GM21528 (cell line): ENCODE measurements around the gene DOK7.
"Not testable (repeated sequence)": the region's sequence is repeated elsewhere in the genome, so short reads cannot be mapped to it uniquely, and the experiment has no call there.

Experiments
- ATAC-seq: cut with Tn5 transposase; IDR thresholded peaks from one replicate; pipeline ENCODE4 v1.9.1; 2021; ENCODE audit warnings: mild to moderate bottlenecking, moderate library complexity; ENCODE audit not compliant: unreplicated experiment, low FRiP score

The DOK7 gene

DNA sequence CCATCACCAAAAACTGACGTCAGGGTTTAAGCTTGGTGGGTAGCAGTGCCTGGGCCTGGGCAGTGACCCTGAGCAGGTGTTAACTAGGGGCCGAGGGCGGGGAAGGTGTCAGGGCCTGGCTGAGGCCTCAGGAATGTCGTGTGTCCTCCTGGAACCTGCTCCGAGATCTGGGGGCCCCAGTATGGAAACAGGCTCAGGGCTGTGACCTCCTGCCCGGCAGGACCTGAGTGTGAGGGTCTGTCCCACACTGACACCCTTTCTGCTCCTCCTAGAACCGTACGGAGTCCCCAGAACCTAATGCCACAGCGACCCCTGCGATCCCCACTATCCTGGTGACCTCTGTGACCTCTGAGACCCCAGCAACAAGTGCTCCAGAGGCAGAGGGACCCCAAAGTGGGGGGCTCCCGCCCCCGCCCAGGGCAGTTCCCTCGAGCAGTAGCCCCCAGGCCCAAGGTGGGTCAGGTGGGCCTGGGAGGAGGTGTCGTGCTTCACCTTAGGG is 20.6 kb upstream of the DOK7 start:
- no peak for ATAC-seq

DNA sequence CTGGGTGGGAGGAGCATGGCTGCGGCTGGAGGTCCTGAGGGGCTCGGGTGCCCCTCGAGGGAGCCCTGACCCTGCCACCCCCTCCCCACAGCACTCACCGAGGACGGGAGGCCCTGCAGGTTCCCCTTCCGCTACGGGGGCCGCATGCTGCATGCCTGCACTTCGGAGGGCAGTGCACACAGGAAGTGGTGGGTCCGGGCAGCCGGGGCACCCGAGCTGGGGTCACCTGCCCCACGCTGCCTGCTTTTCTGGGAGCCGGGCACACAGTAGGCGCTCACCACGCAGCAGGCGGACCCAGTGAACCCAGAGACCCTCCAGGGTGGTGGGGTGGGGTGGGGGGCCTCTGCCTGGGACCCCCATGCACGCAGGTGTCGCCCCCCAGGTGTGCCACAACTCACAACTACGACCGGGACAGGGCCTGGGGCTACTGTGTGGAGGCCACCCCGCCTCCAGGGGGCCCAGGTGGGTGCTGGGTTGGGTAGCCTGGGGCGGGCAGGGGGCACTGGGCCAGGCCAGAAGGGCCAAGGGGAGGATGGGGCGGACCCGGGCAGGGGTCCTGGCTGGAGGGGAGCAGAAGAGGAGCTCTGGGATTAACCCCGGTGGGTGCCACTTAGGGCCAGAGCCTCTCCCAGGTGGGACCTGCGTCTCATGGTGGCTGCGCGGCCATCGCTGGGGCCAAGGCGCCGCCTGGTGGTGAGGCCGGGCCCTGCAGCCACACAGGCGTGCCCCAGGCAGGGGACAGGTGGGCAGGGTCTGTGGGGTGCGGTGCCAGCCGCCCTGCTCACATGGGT is 20.0 kb upstream of the DOK7 start:
- peak; percentile 51 for ATAC-seq

- ATAC-seq: no peak
Observed at GRCh38 chr4:3443750-3444309, 19.3 kb upstream of the DOK7 start.

DNA sequence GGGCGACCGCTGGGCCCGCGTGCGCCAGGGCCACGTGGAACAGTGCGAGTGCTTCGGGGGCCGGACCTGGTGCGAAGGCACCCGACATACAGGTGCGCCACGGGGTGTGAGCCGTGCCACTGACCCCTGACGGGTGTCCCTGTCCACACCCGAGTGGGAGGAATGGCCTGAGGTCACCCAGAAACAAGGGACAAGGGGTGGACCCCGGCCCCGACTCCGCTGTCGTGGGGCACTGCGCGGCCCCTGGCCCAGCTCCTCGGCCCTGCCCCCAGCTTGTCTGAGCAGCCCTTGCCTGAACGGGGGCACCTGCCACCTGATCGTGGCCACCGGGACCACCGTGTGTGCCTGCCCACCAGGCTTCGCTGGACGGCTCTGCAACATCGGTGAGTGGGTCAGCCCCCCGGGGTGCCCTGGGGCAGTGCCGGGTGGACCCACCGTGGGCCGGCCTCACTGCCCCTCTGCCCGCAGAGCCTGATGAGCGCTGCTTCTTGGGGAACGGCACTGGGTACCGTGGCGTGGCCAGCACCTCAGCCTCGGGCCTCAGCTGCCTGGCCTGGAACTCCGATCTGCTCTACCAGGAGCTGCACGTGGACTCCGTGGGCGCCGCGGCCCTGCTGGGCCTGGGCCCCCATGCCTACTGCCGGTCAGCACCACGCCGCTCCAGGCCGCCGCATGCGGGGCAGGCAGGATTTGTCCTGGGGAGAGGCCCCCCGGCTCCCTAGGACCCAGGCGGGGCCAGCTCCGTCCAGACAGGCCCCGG is 18.6 kb upstream of the DOK7 start:
- no peak for ATAC-seq

DNA sequence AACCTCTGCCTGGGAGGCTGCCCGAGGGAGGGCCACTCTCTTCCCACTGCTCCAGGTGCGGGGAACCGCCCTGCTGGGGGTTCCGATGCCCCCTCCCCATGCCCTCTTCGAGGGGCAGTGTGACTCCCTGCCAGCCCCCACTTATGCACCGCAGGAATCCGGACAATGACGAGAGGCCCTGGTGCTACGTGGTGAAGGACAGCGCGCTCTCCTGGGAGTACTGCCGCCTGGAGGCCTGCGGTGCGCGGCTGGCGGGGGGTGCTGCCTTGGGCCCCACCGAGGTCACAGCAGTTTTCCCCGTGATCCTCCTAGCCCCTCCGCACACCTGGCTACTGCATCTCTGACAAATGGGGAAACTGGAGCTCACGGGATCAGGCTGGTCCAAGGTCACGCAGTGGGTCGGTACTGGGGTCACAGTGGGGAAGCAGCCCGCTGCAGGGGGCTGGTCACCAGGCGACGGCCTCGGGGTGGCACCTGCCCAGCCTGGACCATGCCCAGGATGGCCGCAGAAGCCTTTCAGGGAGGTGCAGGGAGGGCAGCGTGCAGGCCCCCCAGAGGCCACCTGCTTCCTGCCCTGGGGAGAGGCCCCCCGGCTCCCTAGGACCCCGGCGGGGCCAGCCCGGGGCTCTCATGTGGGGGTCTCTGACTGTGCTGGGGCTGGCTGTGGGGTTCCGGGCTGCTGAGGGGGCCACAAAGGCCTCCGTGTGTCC is 17.8 kb upstream of the DOK7 start:
- no peak for ATAC-seq

DNA sequence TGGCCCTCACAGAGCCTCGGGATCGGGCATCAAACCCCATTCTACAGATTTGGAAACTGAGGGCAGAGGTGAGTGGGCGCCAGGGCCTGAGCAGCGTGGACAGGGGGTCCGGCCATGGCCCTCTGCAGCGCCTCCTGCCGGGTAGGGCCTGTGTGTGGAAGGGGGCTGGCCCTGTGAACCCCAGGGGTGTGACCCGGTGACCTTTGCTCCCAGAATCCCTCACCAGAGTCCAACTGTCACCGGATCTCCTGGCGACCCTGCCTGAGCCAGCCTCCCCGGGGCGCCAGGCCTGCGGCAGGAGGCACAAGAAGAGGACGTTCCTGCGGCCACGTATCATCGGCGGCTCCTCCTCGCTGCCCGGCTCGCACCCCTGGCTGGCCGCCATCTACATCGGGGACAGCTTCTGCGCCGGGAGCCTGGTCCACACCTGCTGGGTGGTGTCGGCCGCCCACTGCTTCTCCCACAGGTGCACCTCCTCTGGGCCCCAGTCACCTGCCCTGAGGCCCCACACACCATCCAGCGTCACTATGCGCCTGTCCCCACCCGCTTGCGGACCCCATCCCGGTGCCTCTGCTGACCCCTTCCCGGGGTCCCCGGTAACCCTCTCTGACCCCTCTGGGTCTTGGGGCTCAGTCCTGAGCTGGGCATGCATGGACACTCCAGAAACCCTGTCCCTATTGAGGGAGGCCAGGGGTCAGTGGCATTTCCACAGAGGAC is 17.1 kb upstream of the DOK7 start:
- no peak for ATAC-seq

DNA sequence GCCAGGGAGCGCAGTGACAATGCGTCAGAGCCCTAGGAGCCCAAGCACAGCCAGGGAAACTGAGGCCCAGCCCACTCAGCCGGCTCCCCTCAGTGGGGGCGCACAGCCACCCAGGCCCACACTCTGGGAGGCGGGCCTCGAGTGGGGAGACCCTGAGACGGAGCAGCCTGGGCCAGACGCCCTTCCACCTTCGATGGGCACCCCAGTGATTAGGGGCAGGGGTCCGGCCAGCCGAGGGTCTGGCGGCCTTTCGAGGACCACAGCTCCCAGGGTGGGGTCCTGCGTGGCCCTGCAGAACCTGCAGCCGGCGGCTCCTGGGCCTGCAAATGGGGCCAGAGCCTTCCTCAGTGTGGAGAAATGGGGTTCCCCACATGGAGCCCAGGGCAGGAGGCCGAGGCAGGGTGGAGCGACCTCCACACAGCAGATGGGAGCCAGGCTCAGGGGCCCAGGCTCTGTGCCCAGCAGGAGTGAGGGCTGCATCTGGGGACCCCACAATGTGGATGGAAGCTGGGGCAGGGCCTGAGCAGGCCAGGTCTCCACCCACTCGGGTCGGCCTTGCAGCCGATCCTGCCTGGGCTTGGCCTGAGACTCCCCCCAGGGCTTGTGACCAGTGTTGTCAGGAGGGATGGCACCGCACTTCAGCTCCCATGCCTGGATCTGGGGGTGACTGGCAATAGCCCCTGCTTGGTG is 16.3 kb upstream of the DOK7 start:
- no peak for ATAC-seq

GRCh38 chr4:3447431-3448395 is 15.4 kb upstream of the DOK7 start:
- ATAC-seq: no peak

DNA sequence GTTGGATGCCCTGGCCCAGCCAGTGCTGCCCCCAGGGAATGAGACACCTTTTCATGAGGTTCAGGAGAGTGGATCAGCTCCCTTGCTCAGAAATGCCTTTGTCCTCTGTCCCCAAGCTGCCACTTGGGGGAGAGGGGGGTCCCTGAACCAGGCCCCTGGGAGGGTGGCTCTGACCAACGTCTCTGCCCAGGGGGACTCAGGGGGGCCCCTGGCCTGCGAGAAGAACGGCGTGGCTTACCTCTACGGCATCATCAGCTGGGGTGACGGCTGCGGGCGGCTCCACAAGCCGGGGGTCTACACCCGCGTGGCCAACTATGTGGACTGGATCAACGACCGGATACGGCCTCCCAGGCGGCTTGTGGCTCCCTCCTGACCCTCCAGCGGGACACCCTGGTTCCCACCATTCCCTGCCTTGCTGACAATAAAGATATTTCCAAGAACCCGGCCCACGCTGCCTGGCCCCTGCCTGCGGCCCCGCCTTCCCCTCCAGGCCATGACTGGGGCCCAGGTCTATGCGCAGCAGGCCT is 14.0 kb upstream of the DOK7 start:
- ATAC-seq: no peak

DNA sequence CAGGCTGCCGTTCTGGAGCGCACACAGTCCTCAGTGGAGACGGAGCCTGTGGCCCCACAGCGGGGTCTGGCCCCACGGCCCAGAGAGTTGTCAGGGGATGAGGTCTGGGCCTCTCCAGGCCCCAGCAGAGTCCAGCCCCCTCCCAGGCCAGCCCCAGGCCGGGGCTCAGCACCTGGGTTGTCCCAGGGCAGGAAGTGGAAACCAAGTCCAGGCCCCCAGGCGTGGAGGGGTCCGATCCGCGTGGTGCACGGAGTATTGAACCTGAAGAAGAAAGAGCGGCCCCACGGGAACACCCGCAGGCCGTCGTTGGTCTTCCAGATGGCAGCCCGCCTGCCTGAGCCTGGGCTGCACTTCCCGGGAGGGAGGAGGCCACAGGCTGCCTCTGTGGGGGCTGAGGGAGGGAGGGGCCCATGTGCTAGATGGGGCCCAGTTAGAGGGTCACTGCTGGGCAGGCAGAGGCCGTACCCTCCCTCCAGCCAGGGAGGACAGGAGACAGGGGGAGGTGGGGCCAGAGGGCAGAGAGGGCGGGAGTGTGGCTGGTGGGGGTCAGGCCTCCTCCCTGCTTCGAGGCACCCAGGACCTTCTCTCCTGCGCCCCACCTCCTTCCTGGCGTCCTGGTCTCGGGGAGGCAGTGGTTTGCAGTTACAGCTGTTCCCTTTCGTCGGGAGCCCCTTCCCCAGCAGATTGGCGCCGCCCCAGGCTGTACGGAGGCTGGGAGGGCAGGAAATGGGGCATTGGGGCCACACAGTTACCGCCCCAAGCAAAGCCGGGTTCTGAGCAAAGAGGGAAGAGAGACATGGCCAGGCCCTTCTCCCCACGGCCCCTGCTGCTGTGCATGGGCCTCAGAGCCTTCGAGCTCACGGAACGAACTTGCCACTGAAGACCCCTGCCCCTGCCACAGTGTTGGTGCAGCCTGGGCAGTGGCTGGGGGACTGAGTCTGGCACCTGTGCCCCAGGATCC is 13.3 kb upstream of the DOK7 start:
- ATAC-seq: no peak

DNA sequence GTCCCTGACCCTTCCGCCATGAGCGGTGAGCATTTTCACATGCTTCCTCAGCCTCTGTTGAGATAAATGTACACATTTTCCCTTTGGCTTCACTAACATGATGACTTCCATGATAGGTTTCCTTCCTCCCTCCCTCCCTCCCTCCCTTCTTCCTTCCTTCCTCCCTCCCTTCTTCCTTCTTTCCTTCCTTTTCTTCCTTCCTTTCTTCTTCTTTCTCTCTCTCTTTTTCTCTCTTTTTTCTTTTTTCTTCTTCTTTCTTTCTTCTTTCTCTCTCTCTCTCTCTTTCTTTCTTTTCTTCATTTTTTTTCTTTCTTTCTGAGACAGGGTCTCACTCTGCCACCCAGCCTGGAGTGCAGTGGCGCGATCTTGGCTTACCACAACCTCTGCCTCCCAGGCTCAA is 12.5 kb upstream of the DOK7 start:
- ATAC-seq: no peak

DNA sequence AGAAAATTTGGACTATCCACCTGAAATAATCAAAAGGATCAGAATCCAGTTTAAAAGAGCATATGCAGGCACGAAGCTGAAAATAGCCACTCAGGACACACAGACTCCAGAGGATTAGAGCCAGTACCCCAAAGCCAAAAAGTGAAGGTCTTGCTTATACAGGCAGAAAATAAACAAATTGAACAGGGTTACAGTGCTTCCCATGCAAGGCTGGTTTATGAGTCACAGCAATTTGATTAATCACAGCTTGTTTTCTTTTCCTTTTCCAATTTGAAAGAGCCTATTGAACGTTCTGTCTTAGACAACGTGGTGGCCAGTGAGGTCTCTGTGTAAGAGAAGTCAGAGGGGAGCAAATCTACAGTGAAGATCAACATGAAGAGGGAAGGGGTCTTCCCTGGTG is 11.2 kb upstream of the DOK7 start:
- ATAC-seq: no peak

- no peak for ATAC-seq
Observed at GRCh38 chr4:3452376-3452775, 10.7 kb upstream of the DOK7 start.

- not testable (repeated sequence) for ATAC-seq
Observed at GRCh38 chr4:3455596-3455995, 7.5 kb upstream of the DOK7 start.

DNA sequence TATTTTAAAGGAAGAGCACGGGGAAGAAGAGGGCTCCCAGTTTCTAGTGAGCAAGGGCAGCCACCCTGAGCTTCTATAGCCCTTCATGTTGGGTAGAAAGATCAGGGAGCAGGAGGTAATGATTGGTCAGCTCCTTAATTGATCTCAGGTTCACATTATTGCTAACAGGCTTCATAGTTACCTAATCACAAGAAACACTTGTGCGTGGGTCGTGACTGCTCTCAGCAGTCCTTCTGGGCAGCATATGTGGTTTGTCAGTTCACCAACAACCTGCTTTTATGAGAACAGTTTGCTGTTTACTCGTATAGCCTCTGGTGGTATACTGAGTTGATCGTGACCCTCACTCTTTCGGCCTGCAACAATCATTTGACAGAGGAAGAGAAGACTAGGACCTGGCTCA is 4.7 kb upstream of the DOK7 start:
- ATAC-seq: no peak

DNA sequence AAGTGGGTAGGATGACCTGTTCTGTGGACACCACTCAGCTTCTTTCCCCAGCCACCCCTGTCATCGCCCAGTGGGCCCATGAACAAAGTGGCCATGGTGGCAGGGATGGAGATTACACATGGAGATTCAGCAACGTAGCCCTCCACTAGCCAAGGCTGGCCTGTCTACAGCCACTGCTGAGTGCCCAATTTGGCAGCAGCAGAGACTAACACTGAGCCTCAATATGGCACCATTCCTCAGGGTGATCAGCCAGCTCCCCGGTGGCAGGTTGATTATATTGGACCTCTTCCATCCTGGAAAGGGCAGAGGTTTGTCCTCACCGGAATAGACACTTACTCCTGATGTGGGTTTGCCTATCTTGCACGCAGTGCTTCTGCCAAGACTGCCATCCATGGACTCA is 4.0 kb upstream of the DOK7 start:
- not testable (repeated sequence) for ATAC-seq

DNA sequence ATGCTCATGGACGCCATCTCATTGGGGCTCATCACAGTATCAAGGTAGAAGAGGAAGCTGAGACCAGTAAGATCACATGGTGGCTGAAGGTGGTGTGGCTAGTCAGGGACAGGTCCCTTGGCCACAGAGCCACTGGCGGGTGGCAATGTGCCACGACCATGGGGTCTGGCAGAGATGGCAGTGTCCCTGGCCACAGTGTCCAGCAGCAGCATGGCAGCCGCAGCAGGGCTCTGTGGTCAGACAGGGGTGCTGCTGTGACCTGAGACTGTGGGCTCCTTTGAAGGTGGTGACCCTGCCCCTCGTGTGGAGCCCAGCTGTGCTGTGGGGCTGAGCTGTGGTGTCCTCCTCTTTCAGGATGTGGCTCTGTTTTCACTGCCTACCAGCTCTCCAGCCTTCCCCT is 2.2 kb upstream of the DOK7 start:
- no peak for ATAC-seq
